ENCODE results near the gene SLC38A2.
A peak's percentile ranks its signal among the peaks of the same experiment; 100 is the strongest.

Gene SLC38A2

GRCh38 chr12:46370380-46370734, 2.2 kb downstream of the SLC38A2 start:
- H3K79me2 ChIP-seq, result peaks cover 17% of the 10 kb centered on the region
- H3K9ac ChIP-seq, result no peak overlapping the region
- no peak overlapping the region for H2AFZ ChIP-seq
- TF ChIP-seq CTCF (IDR thresholded peaks at IDR 0.05), result no peak
- no peaks in the 10 kb centered on the region for H3K9me3 ChIP-seq (ENCODE audit: control insufficient read depth, low read length)
- H3K4me2 ChIP-seq (ENCODE audit: low read length), result peak overlapping the region; percentile 68
- no peaks in the 10 kb centered on the region for H3K27me3 ChIP-seq (ENCODE audit: control insufficient read depth, insufficient read depth, low read length)
- H3K27ac ChIP-seq, result peak overlapping the region; percentile 2
- H3K36me3 ChIP-seq (ENCODE audit: control insufficient read depth, insufficient read depth, low read length), result no peaks in the 10 kb centered on the region
- peak overlapping the region; percentile 95 for H3K4me3 ChIP-seq (ENCODE audit: low read depth, low read length)
- H3K4me1 ChIP-seq, result peaks cover 26% of the 10 kb centered on the region

- no peak for TF ChIP-seq CTCF (IDR thresholded peaks at IDR 0.05)
- no peaks in the 10 kb centered on the region for H3K36me3 ChIP-seq (ENCODE audit: control insufficient read depth, insufficient read depth, low read length)
- H2AFZ ChIP-seq, result no peak overlapping the region
- no peak overlapping the region for H3K9ac ChIP-seq
- peak overlapping the region; percentile 3 for H3K4me3 ChIP-seq (ENCODE audit: low read depth, low read length)
- H3K27ac ChIP-seq, result peak overlapping the region; percentile 4
- H3K79me2 ChIP-seq, result peaks cover 17% of the 10 kb centered on the region
- H3K27me3 ChIP-seq (ENCODE audit: control insufficient read depth, insufficient read depth, low read length), result no peaks in the 10 kb centered on the region
- peaks cover 32% of the 10 kb centered on the region for H3K4me1 ChIP-seq
- H3K4me2 ChIP-seq (ENCODE audit: low read length), result peak overlapping the region; percentile 68
- no peaks in the 10 kb centered on the region for H3K9me3 ChIP-seq (ENCODE audit: control insufficient read depth, low read length)
These were observed 2.8 kb downstream of the SLC38A2 start for GRCh38 chr12:46369474-46370379.

GRCh38 chr12:46369095-46369473, 3.5 kb downstream of the SLC38A2 start:
- Histone ChIP-seq H2AFZ (no peak overlapping the region), H3K79me2 (peaks cover 17% of the 10 kb centered on the region), H3K36me3 (ENCODE audit: control insufficient read depth, insufficient read depth, low read length) (no peaks in the 10 kb centered on the region), H3K4me2 (ENCODE audit: low read length) (peak overlapping the region; percentile 68), H3K4me3 (ENCODE audit: low read depth, low read length) (peak overlapping the region; percentile 3), H3K9me3 (ENCODE audit: control insufficient read depth, low read length) (no peaks in the 10 kb centered on the region), H3K9ac (no peak overlapping the region), H3K4me1 (peaks cover 36% of the 10 kb centered on the region), H3K27ac (peak overlapping the region; percentile 4), H3K27me3 (ENCODE audit: control insufficient read depth, insufficient read depth, low read length) (no peaks in the 10 kb centered on the region)
- TF ChIP-seq CTCF (IDR thresholded peaks at IDR 0.05), result no peak

- Histone ChIP-seq H3K36me3 (ENCODE audit: control insufficient read depth, insufficient read depth, low read length) (no peaks in the 10 kb centered on the region), H2AFZ (no peak overlapping the region), H3K27me3 (ENCODE audit: control insufficient read depth, insufficient read depth, low read length) (no peaks in the 10 kb centered on the region), H3K9me3 (ENCODE audit: control insufficient read depth, low read length) (no peaks in the 10 kb centered on the region), H3K9ac (no peak overlapping the region), H3K4me3 (ENCODE audit: low read depth, low read length) (no peak overlapping the region), H3K4me1 (peaks cover 40% of the 10 kb centered on the region), H3K4me2 (ENCODE audit: low read length) (peak overlapping the region; percentile 68), H3K79me2 (peaks cover 17% of the 10 kb centered on the region), H3K27ac (peak overlapping the region; percentile 4)
- no peak for TF ChIP-seq CTCF (IDR thresholded peaks at IDR 0.05)
These were observed 3.9 kb downstream of the SLC38A2 start for GRCh38 chr12:46368684-46369083.

GRCh38 chr12:46368138-46368537, 4.4 kb downstream of the SLC38A2 start:
- Histone ChIP-seq H3K36me3 (ENCODE audit: control insufficient read depth, insufficient read depth, low read length) (no peaks in the 10 kb centered on the region), H3K27me3 (ENCODE audit: control insufficient read depth, insufficient read depth, low read length) (no peaks in the 10 kb centered on the region), H3K4me1 (peaks cover 40% of the 10 kb centered on the region), H3K79me2 (peaks cover 17% of the 10 kb centered on the region), H3K4me3 (ENCODE audit: low read depth, low read length) (no peak overlapping the region), H3K9ac (no peak overlapping the region), H3K27ac (peak overlapping the region; percentile 4), H3K9me3 (ENCODE audit: control insufficient read depth, low read length) (no peaks in the 10 kb centered on the region), H3K4me2 (ENCODE audit: low read length) (peak overlapping the region; percentile 68), H2AFZ (no peak overlapping the region)
- no peak for TF ChIP-seq CTCF (IDR thresholded peaks at IDR 0.05)
